NB4 (cell line): ENCODE measurements around the gene PJA1.

Experiments
- CTCF ChIP-seq: IDR thresholded peaks from one replicate; pipeline ENCODE4 v1.5.1; 2012; ENCODE audit warnings: low read depth, low read length
- POLR2A ChIP-seq: IDR thresholded peaks from 2 replicates; pipeline ENCODE4 v1.6.1; 2011; ENCODE audit warnings: mild to moderate bottlenecking; ENCODE audit not compliant: insufficient read length; ENCODE audit errors: extremely low read depth

- no peak for TF ChIP-seq CTCF
- TF ChIP-seq POLR2A, result no peak
These were observed 1.1 kb downstream of the PJA1 start for GRCh38 chrX:69163936-69164741.
